H1 (cell line): ENCODE results near the gene TFR2. TPM values are rescaled to one million over a fixed set of nuclear protein-coding genes. Genes with fewer than 3 reads are reported as not detected.
"Not testable (repeated sequence)": the region's sequence is repeated elsewhere in the genome, so short reads cannot be mapped to it uniquely, and the experiment has no call there.

Experiments used
- CTCF ChIA-PET: fragments of 300-600 bp; sonication (Branson Sonifier 250); formaldehyde crosslinking; loops from one replicate; lab custom pipeline; 2021; ENCODE audit not compliant: partially characterized antibody; lab: Charles Lee
- POLR2A ChIA-PET: fragments of 300-600 bp; sonication (Branson Sonifier 250); formaldehyde crosslinking; loops from one replicate; lab custom pipeline; 2021; ENCODE audit warnings: inconsistent platforms; ENCODE audit not compliant: partially characterized antibody; lab: Charles Lee
- DNase-seq, 2 experiments: peaks; one replicate each; pipeline versions ENCODE4 v3.0.0 to v3.0.0-alpha.2; 2010 to 2022; ENCODE audit warnings: low spot score in 2 of 2, low read depth in 1 of 2, mixed read lengths in 1 of 2
- FAIRE-seq: peaks from 2 replicates; lab custom pipeline; 2011; peaks lifted over from hg19 to GRCh38; lab: Jason Lieb, UNC
- H2AFZ ChIP-seq: 2 replicates; pipeline ENCODE4 v1.8.1; 2012; ENCODE audit warnings: low read length, inconsistent platforms
- H2AK5ac ChIP-seq: 2 replicates; pipeline ENCODE4 v1.6.1; 2013; ENCODE audit warnings: low read depth, low read length
- H2BK120ac ChIP-seq: replicated peaks from 2 replicates; pipeline ENCODE3; 2013; ENCODE audit warnings: low read depth, low read length, inconsistent platforms
- H2BK12ac ChIP-seq: 2 replicates; pipeline ENCODE4 v1.6.1; 2013; ENCODE audit warnings: low read depth, low read length
- H2BK15ac ChIP-seq: 2 replicates; pipeline ENCODE4 v1.6.1; 2013; ENCODE audit warnings: low read length
- H2BK20ac ChIP-seq: 2 replicates; pipeline ENCODE4 v1.6.1; 2013; ENCODE audit warnings: low read length
- H2BK5ac ChIP-seq: 2 replicates; pipeline ENCODE4 v1.6.1; 2013; ENCODE audit warnings: low read depth, low read length
- H3K14ac ChIP-seq: 2 replicates; pipeline ENCODE4 v1.6.1; 2013; ENCODE audit warnings: inconsistent platforms; ENCODE audit not compliant: insufficient read length
- H3K18ac ChIP-seq: 2 replicates; pipeline ENCODE4 v1.6.1; 2013; ENCODE audit warnings: low read length; ENCODE audit errors: extremely low read depth
- H3K23ac ChIP-seq: 2 replicates; pipeline ENCODE4 v1.6.1; 2013; ENCODE audit warnings: inconsistent platforms; ENCODE audit not compliant: insufficient read length
- H3K23me2 ChIP-seq: 2 replicates; pipeline ENCODE4 v1.6.1; 2013; ENCODE audit warnings: low read depth, low read length
- H3K27ac ChIP-seq: 2 replicates; pipeline ENCODE4 v1.6.1; 2011; ENCODE audit warnings: low read depth, low read length, inconsistent platforms
- H3K27me3 ChIP-seq, 4 experiments: replicated peaks in 1 of 4; 1 replicate in 1 of 4; 2 replicates in 3 of 4; pipeline versions ENCODE4 v1.6.1 to v1.8.1; 2011 to 2013; ENCODE audit warnings: low read length in 3 of 4, mild to moderate bottlenecking in 3 of 4, inconsistent platforms in 2 of 4, mixed read lengths in 2 of 4, moderate library complexity in 1 of 4; ENCODE audit not compliant: control insufficient read depth in 3 of 4, insufficient read depth in 3 of 4; ENCODE audit errors: extremely low read depth in 1 of 4
- H3K36me3 ChIP-seq, 4 experiments: 2 replicates each; pipeline versions ENCODE4 v1.6.1 to v1.8.1; 2011 to 2013; ENCODE audit warnings: mild to moderate bottlenecking in 4 of 4, low read length in 3 of 4, moderate library complexity in 2 of 4, control low read depth in 1 of 4, inconsistent platforms in 1 of 4; ENCODE audit not compliant: insufficient read depth in 4 of 4, control insufficient read depth in 2 of 4
- H3K4ac ChIP-seq: replicated peaks from 2 replicates; pipeline ENCODE3; 2013; ENCODE audit warnings: low read length, low read depth, mixed read lengths, inconsistent platforms; ENCODE audit not compliant: insufficient read length
- H3K4me1 ChIP-seq, 4 experiments: replicated peaks in 1 of 4; 1 replicate in 1 of 4; 2 replicates in 3 of 4; pipeline versions ENCODE4 v1.6.1 to v1.8.1; 2011 to 2013; ENCODE audit warnings: low read length in 3 of 4, inconsistent platforms in 2 of 4, mixed read lengths in 1 of 4; ENCODE audit not compliant: insufficient read depth in 4 of 4, control insufficient read depth in 3 of 4
- H3K4me2 ChIP-seq, 2 experiments: 2 replicates each; pipeline versions ENCODE4 v1.6.1 to v1.8.1; 2011 to 2013; ENCODE audit warnings: low read depth in 2 of 2, low read length in 2 of 2, control low read depth in 1 of 2, inconsistent platforms in 1 of 2, mild to moderate bottlenecking in 1 of 2; ENCODE audit not compliant: insufficient read depth in 1 of 2
- H3K4me3 ChIP-seq, 4 experiments: fragments of 200-600, 300-600 bp in 1 of 4; sonication (generic), shearing (Covaris generic), sonication (Bioruptor Twin) in 1 of 4; 2 replicates each; pipeline versions ENCODE4 v1.5.1 to v1.8.1; 2011 to 2016; ENCODE audit warnings: low read length in 4 of 4, low read depth in 3 of 4, control low read depth in 2 of 4, inconsistent platforms in 2 of 4, mild to moderate bottlenecking in 2 of 4, mixed read lengths in 1 of 4, moderate library complexity in 1 of 4; ENCODE audit not compliant: insufficient read depth in 2 of 4; ENCODE audit errors: extremely low read depth in 1 of 4
- H3K56ac ChIP-seq: replicated peaks from 2 replicates; pipeline ENCODE3; 2013; ENCODE audit warnings: low read depth, mild to moderate bottlenecking, mixed read lengths, low read length, inconsistent platforms; ENCODE audit not compliant: insufficient read length
- H3K79me1 ChIP-seq: 2 replicates; pipeline ENCODE4 v1.6.1; 2013; ENCODE audit warnings: low read depth, low read length, control low read depth
- H3K79me2 ChIP-seq, 2 experiments: 2 replicates each; pipeline versions ENCODE4 v1.6.1 to v1.8.1; 2012 to 2013; ENCODE audit warnings: low read length in 2 of 2, mild to moderate bottlenecking in 2 of 2, inconsistent platforms in 1 of 2; ENCODE audit not compliant: insufficient read depth in 2 of 2, control insufficient read depth in 1 of 2
- H3K9ac ChIP-seq, 4 experiments: replicated peaks in 1 of 4; 1 replicate in 1 of 4; 2 replicates in 3 of 4; pipeline versions ENCODE4 v1.6.1 to v1.8.1; 2011 to 2013; ENCODE audit warnings: low read depth in 3 of 4, low read length in 3 of 4, control low read depth in 2 of 4, mild to moderate bottlenecking in 2 of 4, moderate library complexity in 2 of 4, inconsistent platforms in 1 of 4; ENCODE audit errors: extremely low read depth in 1 of 4
- H3K9me3 ChIP-seq, 2 experiments: 2 replicates each; pipeline versions ENCODE4 v1.6.1 to v1.8.1; 2012 to 2013; ENCODE audit warnings: mild to moderate bottlenecking in 2 of 2, moderate library complexity in 2 of 2, control low read depth in 1 of 2, inconsistent platforms in 1 of 2, low read depth in 1 of 2, low read length in 1 of 2, mixed read lengths in 1 of 2; ENCODE audit not compliant: insufficient read depth in 2 of 2
- H4K20me1 ChIP-seq, 2 experiments: replicated peaks in 1 of 2; 2 replicates each; pipeline versions ENCODE3 to v1.8.1; 2011 to 2013; ENCODE audit warnings: inconsistent platforms in 2 of 2, low read length in 2 of 2, mild to moderate bottlenecking in 1 of 2; ENCODE audit not compliant: insufficient read depth in 2 of 2, control insufficient read depth in 1 of 2
- H4K5ac ChIP-seq: 2 replicates; pipeline ENCODE4 v1.6.1; 2013; ENCODE audit warnings: low read length, low read depth, mixed read lengths, inconsistent platforms; ENCODE audit not compliant: insufficient read length
- H4K8ac ChIP-seq: 2 replicates; pipeline ENCODE4 v1.8.0; 2013; ENCODE audit warnings: mild to moderate bottlenecking, moderate library complexity, low read length, inconsistent platforms; ENCODE audit not compliant: insufficient read depth; ENCODE audit errors: extremely low read depth
- H4K91ac ChIP-seq: replicated peaks from 2 replicates; pipeline ENCODE3; 2013; ENCODE audit warnings: low read length, mixed read lengths, inconsistent platforms; ENCODE audit not compliant: insufficient read length
- WGBS, 2 experiments: shearing (Covaris generic) in 1 of 2; methylation state at CpG; one replicate each; pipeline versions ENCODE4 v1.1.6 to v1.1.7; 2013 to 2015; ENCODE audit warnings: low lambda C conversion rate in 2 of 2, mixed read lengths in 2 of 2, inconsistent platforms in 1 of 2, low coverage in 1 of 2, missing lambda C conversion rate in 1 of 2; ENCODE audit not compliant: insufficient replicate concordance in 2 of 2, insufficient coverage in 1 of 2, insufficient read length in 1 of 2; ENCODE audit errors: extremely low coverage in 1 of 2, missing lambda C conversion rate in 1 of 2; 5-methylcytosine and 5-hydroxymethylcytosine counted together
- polyA plus RNA-seq, 7 experiments: library from polyadenylated mRNA; depleted of rRNA in 3 of 7; stranded (reverse) in 5 of 7; unstranded in 2 of 7; fragments of >200 nt in 5 of 7; fragments of 200-250 nt in 2 of 7; gene quantifications; 1 replicate in 5 of 7; 2 replicates in 1 of 7; 4 replicates in 1 of 7; pipeline versions ENCODE4 v1.2.1 to v1.2.3, GENCODE V29; 2011 to 2013; ENCODE audit warnings: missing spikeins in 2 of 7, mixed read lengths in 2 of 7
- total RNA-seq: library from RNA; stranded (reverse); fragmentation: NEBNext Ultra II Directional; extraction: Animal tissue kit (Norgen Biotek cat#: 25700); gene quantifications from 2 replicates; pipeline ENCODE4 v1.2.1, GENCODE V29; 2021

Gene TFR2
- total and polyA plus RNA-seq, 2 of the 8 experiments (the other 6 are each of a cell fraction or from before 2014, with no cell fraction given): 4.6 to 5.7 TPM

DNA sequence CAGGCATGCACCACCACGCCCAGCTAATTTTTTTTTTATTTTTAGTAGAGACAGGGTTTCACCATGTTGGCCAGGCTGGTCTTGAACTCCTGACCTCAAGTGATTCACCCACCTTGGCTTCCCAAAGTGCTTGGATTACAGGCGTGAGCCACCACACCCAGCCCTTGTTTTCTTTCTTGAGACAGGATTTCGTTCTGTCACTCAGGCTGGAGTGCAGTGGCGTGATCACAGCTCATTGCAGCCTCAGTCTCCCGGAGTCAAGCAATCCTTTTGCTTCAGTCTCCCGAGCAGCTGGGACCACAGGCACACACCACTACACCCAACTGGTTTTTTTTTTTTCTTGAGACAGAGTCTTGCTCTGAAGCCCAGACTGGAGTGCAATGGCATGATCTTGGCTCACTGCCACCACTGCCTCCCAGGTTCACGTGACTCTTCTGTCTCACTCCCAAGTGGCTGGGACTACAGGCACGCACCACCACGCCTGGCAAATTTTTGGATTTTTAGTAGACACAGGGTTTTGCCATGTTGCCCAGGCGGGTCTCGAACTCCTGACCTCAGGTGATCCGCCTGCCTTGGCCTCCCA is 20.9 kb upstream of the TFR2 start:
- not testable (repeated sequence) for H3K14ac ChIP-seq, DNase-seq, H3K4me2 ChIP-seq, H3K56ac ChIP-seq, H2AFZ ChIP-seq, H2BK20ac ChIP-seq, H3K27ac ChIP-seq, H4K20me1 ChIP-seq, FAIRE-seq, H2BK5ac ChIP-seq, H3K79me2 ChIP-seq, H2BK120ac ChIP-seq, H3K9me3 ChIP-seq, H3K23ac ChIP-seq, H3K36me3 ChIP-seq, H2BK12ac ChIP-seq, H3K79me1 ChIP-seq, H2AK5ac ChIP-seq, H2BK15ac ChIP-seq, H4K8ac ChIP-seq, H3K23me2 ChIP-seq, H3K4ac ChIP-seq, H4K91ac ChIP-seq, H3K27me3 ChIP-seq, H3K4me3 ChIP-seq, H3K18ac ChIP-seq, H3K4me1 ChIP-seq, H3K9ac ChIP-seq, H4K5ac ChIP-seq
- ChIA-PET CTCF (interaction anchor here (0.8 to 2.4 kb wide), 6 partner anchors 10 to 76 kb away, joined by 3 to 8 read pairs (median 6); partner anchors contain the start of genes FBXO24, GNB2 and LRCH4), POLR2A (interaction anchor here (0.6 to 1.6 kb wide), 3 partner anchors 10 to 968 kb away, joined by 3 to 5 read pairs (median 4); no protein-coding TSS in a partner anchor)
- WGBS, 2 experiments: 92% methylated on average over 12 of the region's 12 CpGs; no CpG with 5 or more reads in 1 of the 2 experiments
